SK-N-MC (cell line): ENCODE results near the gene DHRS7C.

Experiments used
- EZH2 ChIP-seq: fragments of 200-600 bp; sonication (generic); IDR thresholded peaks from one replicate; pipeline ENCODE4 v1.6.1; 2017; ENCODE audit warnings: antibody characterized with exemption
- FOXP2 ChIP-seq: optimal IDR thresholded peaks from 2 replicates; pipeline ENCODE3; 2011; ENCODE audit warnings: mild to moderate bottlenecking, moderate library complexity; ENCODE audit not compliant: insufficient read depth; ENCODE audit errors: extremely low read length, control extremely low read depth
- POLR2AphosphoS5 ChIP-seq: IDR thresholded peaks from 2 replicates; pipeline ENCODE4 v1.6.1; 2012; ENCODE audit warnings: mild to moderate bottlenecking, low read depth, low read length, borderline replicate concordance

GRCh38 chr17:9784544-9784943, 6.8 kb downstream of the DHRS7C start:
- TF ChIP-seq EZH2 (no peak), POLR2AphosphoS5 (no peak), FOXP2 (no peak)
